Posterior cingulate gyrus (tissue), 11 donors: ENCODE measurements around the gene LRRC4C.

Source experiments
- DNase-seq, 10 donors: peaks; one replicate each; pipeline versions ENCODE4 v3.0.0 to v3.0.0-alpha.2; 2020 to 2021; ENCODE audit warnings: mixed read lengths in 3 of 10
- intact Hi-C: fragments of 100-400 bp; cut with DNase I; formaldehyde crosslinking; loops from one replicate; pipeline ENCODE4 v1.15.1; 2023

LRRC4C gene

GRCh38 chr11:41431784-41432183 lies 27.7 kb downstream of the LRRC4C start:
- DNase-seq = no peak
- intact Hi-C loops = no loop called here

GRCh38 chr11:41419901-41420300 lies 39.6 kb downstream of the LRRC4C start:
- DNase-seq = no peak
- intact Hi-C loops = no loop called here

GRCh38 chr11:41414771-41415440 lies 44.5 kb downstream of the LRRC4C start:
- DNase-seq = no peak
- intact Hi-C loops = no loop called here

GRCh38 chr11:41413843-41414242 lies 45.6 kb downstream of the LRRC4C start:
- no peak for DNase-seq

GRCh38 chr11:41405812-41406211 lies 53.6 kb downstream of the LRRC4C start:
- intact Hi-C loops = no loop called here
- DNase-seq = no peak

More at GRCh38 chr11:41413843-41414242, 45.6 kb downstream of the LRRC4C start:
- intact Hi-C loops = no loop called here

- intact Hi-C loops = no loop called here
Observed at GRCh38 chr11:41404109-41404508, 55.3 kb downstream of the LRRC4C start.

GRCh38 chr11:41403458-41403857 lies 56.0 kb downstream of the LRRC4C start:
- DNase-seq = no peak
- intact Hi-C loops = no loop called here

More at GRCh38 chr11:41404109-41404508, 55.3 kb downstream of the LRRC4C start:
- DNase-seq = no peak

GRCh38 chr11:41400819-41401382 lies 58.6 kb downstream of the LRRC4C start:
- DNase-seq = no peak
- intact Hi-C loops = no loop called here

GRCh38 chr11:41400124-41400523 lies 59.3 kb downstream of the LRRC4C start:
- no peak for DNase-seq
- intact Hi-C loops = no loop called here

- intact Hi-C loops = no loop called here
- DNase-seq = no peak
Observed at GRCh38 chr11:41399323-41399722, 60.1 kb downstream of the LRRC4C start.

- DNase-seq = no peak
- intact Hi-C loops = no loop called here
Observed at GRCh38 chr11:41398175-41398574, 61.3 kb downstream of the LRRC4C start.

GRCh38 chr11:41394521-41395195 lies 64.8 kb downstream of the LRRC4C start:
- intact Hi-C loops = no loop called here
- DNase-seq = no peak

- no peak for DNase-seq
- intact Hi-C loops = no loop called here
Observed at GRCh38 chr11:41392596-41392995, 66.9 kb downstream of the LRRC4C start.

GRCh38 chr11:41389623-41390130 lies 69.8 kb downstream of the LRRC4C start:
- intact Hi-C loops = no loop called here
- DNase-seq = no peak

- no peak for DNase-seq
- intact Hi-C loops = no loop called here
Observed at GRCh38 chr11:41384329-41384728, 75.1 kb downstream of the LRRC4C start.

GRCh38 chr11:41383768-41384167 lies 75.7 kb downstream of the LRRC4C start:
- intact Hi-C loops = no loop called here
- DNase-seq = no peak

GRCh38 chr11:41382927-41383326 lies 76.5 kb downstream of the LRRC4C start:
- no peak for DNase-seq
- intact Hi-C loops = no loop called here

- intact Hi-C loops = no loop called here
- no peak for DNase-seq
Observed at GRCh38 chr11:41379084-41379483, 80.4 kb downstream of the LRRC4C start.

GRCh38 chr11:41377709-41378394 lies 81.6 kb downstream of the LRRC4C start:
- intact Hi-C loops = no loop called here
- no peak for DNase-seq

- no peak for DNase-seq
- intact Hi-C loops = no loop called here
Observed at GRCh38 chr11:41351825-41352224, 107.6 kb downstream of the LRRC4C start.

- DNase-seq = no peak
- intact Hi-C loops = no loop called here
Observed at GRCh38 chr11:41346042-41346441, 113.4 kb downstream of the LRRC4C start.
